ENCODE data around the gene NKD2.

DNA sequence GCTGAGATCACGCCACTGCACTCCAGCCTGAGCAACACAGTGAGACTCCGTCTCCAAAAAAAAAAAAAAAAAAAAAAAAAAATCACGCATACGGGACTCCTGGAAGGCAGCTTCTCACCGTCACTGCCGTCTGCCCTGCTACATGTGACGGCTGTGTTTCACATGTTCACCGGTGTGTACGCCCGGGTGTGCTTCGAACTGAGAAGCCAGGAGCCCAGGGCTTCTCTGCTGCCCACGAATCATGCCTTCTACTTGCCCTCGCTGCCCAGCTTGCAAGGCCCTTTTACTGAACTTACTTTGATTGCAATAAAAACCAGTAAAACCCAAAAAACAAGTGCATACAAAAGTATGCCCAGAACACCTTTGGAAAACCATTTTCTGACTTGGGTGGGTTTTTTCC is 5.8 kb upstream of the NKD2 start:
- TF ChIP-seq, protein P1, sequence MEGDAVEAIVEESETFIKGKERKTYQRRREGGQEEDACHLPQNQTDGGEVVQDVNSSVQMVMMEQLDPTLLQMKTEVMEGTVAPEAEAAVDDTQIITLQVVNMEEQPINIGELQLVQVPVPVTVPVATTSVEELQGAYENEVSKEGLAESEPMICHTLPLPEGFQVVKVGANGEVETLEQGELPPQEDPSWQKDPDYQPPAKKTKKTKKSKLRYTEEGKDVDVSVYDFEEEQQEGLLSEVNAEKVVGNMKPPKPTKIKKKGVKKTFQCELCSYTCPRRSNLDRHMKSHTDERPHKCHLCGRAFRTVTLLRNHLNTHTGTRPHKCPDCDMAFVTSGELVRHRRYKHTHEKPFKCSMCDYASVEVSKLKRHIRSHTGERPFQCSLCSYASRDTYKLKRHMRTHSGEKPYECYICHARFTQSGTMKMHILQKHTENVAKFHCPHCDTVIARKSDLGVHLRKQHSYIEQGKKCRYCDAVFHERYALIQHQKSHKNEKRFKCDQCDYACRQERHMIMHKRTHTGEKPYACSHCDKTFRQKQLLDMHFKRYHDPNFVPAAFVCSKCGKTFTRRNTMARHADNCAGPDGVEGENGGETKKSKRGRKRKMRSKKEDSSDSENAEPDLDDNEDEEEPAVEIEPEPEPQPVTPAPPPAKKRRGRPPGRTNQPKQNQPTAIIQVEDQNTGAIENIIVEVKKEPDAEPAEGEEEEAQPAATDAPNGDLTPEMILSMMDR (IDR thresholded peaks at IDR 0.05): no peak
- no peak for TF ChIP-seq ZFX (IDR thresholded peaks at IDR 0.05; ENCODE audit: borderline replicate concordance)
